ENCODE measurements around the gene GIT2.

GIT2 gene

DNA sequence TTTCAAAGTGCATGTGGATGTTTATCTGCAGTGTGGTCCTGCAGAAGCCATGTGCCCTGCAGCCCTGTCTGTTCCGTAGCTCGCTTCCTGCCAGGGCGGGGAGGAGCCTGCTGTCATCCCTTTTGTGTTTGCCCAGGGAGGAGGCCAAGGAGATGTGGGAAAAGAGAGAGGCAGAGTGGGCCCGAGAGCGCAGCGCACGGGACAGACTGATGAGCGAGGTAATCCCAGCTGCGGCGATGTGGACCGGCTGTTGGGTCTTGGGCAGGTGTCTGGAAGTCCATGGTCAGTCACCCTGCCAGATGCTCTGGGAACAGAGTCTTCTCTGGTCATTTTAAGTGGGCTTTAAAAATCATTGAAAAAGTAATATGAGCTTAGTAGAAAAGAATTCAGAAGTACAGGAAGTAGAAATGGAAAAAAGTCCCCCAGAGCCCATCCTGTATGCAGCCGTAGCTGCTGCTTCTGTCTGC lies 83.3 kb downstream of the GIT2 start:
- TF ChIP-seq, protein P1, sequence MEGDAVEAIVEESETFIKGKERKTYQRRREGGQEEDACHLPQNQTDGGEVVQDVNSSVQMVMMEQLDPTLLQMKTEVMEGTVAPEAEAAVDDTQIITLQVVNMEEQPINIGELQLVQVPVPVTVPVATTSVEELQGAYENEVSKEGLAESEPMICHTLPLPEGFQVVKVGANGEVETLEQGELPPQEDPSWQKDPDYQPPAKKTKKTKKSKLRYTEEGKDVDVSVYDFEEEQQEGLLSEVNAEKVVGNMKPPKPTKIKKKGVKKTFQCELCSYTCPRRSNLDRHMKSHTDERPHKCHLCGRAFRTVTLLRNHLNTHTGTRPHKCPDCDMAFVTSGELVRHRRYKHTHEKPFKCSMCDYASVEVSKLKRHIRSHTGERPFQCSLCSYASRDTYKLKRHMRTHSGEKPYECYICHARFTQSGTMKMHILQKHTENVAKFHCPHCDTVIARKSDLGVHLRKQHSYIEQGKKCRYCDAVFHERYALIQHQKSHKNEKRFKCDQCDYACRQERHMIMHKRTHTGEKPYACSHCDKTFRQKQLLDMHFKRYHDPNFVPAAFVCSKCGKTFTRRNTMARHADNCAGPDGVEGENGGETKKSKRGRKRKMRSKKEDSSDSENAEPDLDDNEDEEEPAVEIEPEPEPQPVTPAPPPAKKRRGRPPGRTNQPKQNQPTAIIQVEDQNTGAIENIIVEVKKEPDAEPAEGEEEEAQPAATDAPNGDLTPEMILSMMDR (IDR thresholded peaks at IDR 0.05; ENCODE audit: low read depth, low read length, missing control alignments): no peak
- no peak overlapping the region for H3K27ac ChIP-seq
- in situ Hi-C loops (cut with HindIII; ENCODE audit: low pct_ligation_motif_present, low sequenced_read_pairs): no loop called here
- H3K36me3 ChIP-seq (replicated peaks): peaks cover 50% of the 10 kb centered on the region
- no peak for DNase-seq
- H3K4me3 ChIP-seq (ENCODE audit: low read depth, low read length): no peak overlapping the region
- no peaks in the 10 kb centered on the region for H3K27me3 ChIP-seq (replicated peaks)

DNA sequence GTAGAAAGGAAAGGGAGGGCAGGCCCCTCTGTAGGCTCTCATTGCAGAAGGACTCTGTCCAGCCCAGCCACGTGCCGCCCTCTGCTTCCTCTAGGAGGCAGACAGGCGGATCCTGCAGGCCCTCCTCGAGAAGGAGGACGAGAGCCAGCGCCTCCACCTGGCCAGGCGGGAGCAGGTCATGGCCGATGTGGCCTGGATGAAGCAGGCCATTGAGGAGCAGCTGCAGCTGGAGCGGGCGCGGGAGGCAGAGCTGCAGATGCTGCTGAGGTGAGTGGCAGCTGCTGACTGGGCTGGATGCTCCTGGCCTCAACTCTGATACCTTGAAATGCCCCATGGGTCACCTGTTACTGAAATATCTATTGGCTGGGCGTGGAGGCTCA lies 85.2 kb downstream of the GIT2 start:
- TF ChIP-seq, protein P1 (IDR thresholded peaks at IDR 0.05; ENCODE audit: low read depth, low read length, missing control alignments): peak; percentile 73
- Histone ChIP-seq H3K27ac (no peak overlapping the region), H3K36me3 (replicated peaks) (peaks cover 45% of the 10 kb centered on the region), H3K4me3 (ENCODE audit: low read depth, low read length) (no peak overlapping the region), H3K27me3 (replicated peaks) (no peaks in the 10 kb centered on the region)
- in situ Hi-C loops (cut with HindIII; ENCODE audit: low pct_ligation_motif_present, low sequenced_read_pairs): no loop called here
- peak; percentile 32 for DNase-seq

DNA sequence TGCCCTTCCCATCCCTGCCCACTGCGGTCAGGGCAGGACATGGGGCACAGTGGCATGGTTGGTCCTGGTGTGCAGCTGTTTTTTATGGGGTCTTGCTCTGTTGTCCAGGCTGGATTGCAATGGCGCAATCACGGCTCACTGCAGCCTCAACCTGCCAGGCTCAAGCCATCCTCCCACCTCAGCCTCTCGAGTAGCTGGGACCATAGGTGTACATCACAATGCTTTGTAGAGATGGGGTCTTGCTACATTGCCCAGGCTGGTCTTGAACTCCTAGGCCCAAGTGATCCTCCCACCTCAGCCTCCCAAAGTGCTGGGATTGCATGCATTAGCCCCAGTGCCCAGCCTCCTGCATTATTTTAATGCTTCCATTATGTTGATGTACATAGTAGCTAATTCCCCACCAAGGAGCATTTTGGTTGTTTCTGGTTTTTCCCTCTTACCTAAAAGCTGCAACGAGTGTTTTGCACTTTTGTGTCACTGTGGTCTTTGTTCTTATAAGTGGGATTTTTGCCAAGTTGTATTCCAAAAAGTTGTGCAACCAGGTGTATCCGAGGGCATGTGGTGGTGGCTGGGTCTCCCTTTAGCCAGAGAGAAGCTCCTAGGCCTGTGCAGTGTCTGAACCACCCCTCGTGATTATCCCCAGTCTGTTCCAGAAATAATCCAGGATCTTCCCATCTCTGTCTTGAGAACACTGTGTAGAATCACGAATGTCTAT lies 85.8 kb downstream of the GIT2 start:
- Histone ChIP-seq H3K36me3 (replicated peaks) (peaks cover 40% of the 10 kb centered on the region), H3K27me3 (replicated peaks) (no peaks in the 10 kb centered on the region), H3K27ac (no peak overlapping the region), H3K4me3 (ENCODE audit: low read depth, low read length) (no peak overlapping the region)
- TF ChIP-seq, protein P1 (IDR thresholded peaks at IDR 0.05; ENCODE audit: low read depth, low read length, missing control alignments): no peak
- in situ Hi-C loops (cut with HindIII; ENCODE audit: low pct_ligation_motif_present, low sequenced_read_pairs): no loop called here
- DNase-seq: no peak

DNA sequence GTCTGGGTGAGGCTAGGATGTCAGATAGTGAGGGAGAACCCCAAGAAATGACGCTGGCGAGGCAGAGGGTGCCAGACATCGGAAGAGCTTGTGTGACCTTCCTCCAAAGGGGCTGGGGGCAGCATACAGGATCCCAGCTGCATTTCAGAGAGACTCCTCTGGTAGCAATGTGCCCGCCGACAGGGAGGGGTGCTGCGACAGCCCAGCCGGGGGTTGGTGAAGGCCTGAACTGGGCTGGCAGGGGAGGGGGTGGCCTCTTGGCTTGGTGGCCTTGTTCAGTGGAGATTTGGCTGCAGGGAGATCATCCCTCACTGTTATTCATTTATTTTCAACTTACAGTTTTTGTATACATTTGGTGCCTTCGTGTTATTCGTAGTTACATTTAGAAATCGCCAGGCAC lies 90.9 kb downstream of the GIT2 start:
- Histone ChIP-seq H3K4me3 (ENCODE audit: low read depth, low read length) (no peak overlapping the region), H3K27ac (no peak overlapping the region), H3K36me3 (replicated peaks) (peaks cover 38% of the 10 kb centered on the region), H3K27me3 (replicated peaks) (no peaks in the 10 kb centered on the region)
- in situ Hi-C loops (cut with HindIII; ENCODE audit: low pct_ligation_motif_present, low sequenced_read_pairs): no loop called here
- TF ChIP-seq, protein P1 (IDR thresholded peaks at IDR 0.05; ENCODE audit: low read depth, low read length, missing control alignments): no peak
- DNase-seq: no peak

DNA sequence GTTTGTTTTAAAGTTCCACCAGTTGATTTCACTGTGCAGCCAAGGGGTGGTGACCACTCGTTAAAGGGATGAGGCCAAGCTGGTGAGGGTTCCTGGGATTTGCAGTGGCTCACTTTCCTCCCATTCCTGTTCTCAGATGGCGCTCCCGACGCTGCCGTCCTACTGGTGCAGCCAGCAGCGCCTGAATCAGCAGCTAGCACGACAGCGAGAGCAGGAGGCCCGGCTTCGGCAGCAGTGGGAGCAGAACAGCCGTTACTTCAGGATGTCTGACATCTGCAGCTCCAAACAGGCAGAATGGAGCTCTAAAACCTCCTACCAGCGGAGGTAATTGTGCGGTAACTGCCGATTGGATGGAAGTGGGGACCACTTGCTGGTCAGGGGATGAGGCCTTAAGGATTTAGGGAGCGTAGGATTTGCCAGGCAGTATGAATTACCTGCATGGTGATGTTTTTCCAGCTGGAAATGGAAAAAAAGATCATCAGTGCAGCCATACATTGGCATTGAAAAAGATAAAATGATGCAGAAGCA lies 93.2 kb downstream of the GIT2 start:
- Histone ChIP-seq H3K27me3 (replicated peaks) (no peaks in the 10 kb centered on the region), H3K36me3 (replicated peaks) (peaks cover 31% of the 10 kb centered on the region), H3K4me3 (ENCODE audit: low read depth, low read length) (no peak overlapping the region), H3K27ac (no peak overlapping the region)
- no peak for DNase-seq
- TF ChIP-seq, protein P1 (IDR thresholded peaks at IDR 0.05; ENCODE audit: low read depth, low read length, missing control alignments): no peak
- in situ Hi-C loops (cut with HindIII; ENCODE audit: low pct_ligation_motif_present, low sequenced_read_pairs): no loop called here
